Panc1 (cell line): ENCODE data around the gene POLR3F. TPM values are rescaled to one million over a fixed set of nuclear protein-coding genes. Genes with fewer than 3 reads are reported as not detected.

Source experiments
- ATAC-seq: fragments of 200-7000 bp; cut with Tn5 transposase; 2 replicates; pipeline ENCODE4 v1.9.1; 2020; ENCODE audit warnings: mild to moderate bottlenecking, moderate library complexity
- BruUV-seq: library from RNA; stranded (reverse); fragments of 400-500 nt; replicated peaks from 2 replicates; lab custom pipeline; 2021; lab: Mats Ljungman, UMichigan
- CTCF ChIA-PET: fragments of 300-600 bp; sonication (Branson Sonifier 250); formaldehyde crosslinking; loops from one replicate; lab custom pipeline; 2022; ENCODE audit warnings: antibody characterized with exemption; lab: Charles Lee
- POLR2A ChIA-PET: fragments of 300-600 bp; sonication (Branson Sonifier 250); formaldehyde crosslinking; loops from one replicate; lab custom pipeline; 2022; ENCODE audit warnings: antibody characterized with exemption; lab: Charles Lee
- DNase-seq: peaks from one replicate; pipeline ENCODE4 v3.0.0-alpha.2; 2010; ENCODE audit warnings: low read depth, low spot score
- H3K27ac ChIP-seq: 2 replicates; pipeline ENCODE4 v1.5.1; 2011; ENCODE audit warnings: mild to moderate bottlenecking, low read length, inconsistent platforms
- H3K27me3 ChIP-seq: fragments of 200-500 bp; sonication (Bioruptor generic); 2 replicates; pipeline ENCODE4 v1.6.0; 2014; ENCODE audit warnings: low read length, inconsistent platforms; ENCODE audit not compliant: control insufficient read depth, insufficient read depth
- H3K36me3 ChIP-seq: fragments of 200-500 bp; sonication (Bioruptor generic); 2 replicates; pipeline ENCODE4 v1.5.1; 2014; ENCODE audit warnings: inconsistent platforms, mild to moderate bottlenecking, low read length, moderate library complexity; ENCODE audit not compliant: control insufficient read depth, insufficient read depth
- H3K4me1 ChIP-seq: 2 replicates; pipeline ENCODE4 v1.5.1; 2011; ENCODE audit warnings: inconsistent platforms, mild to moderate bottlenecking, low read length, moderate library complexity; ENCODE audit not compliant: control insufficient read depth, insufficient read depth
- H3K4me3 ChIP-seq, 2 experiments: 2 replicates each; pipeline ENCODE4 v1.5.1; 2011 to 2012; ENCODE audit warnings: low read depth in 2 of 2, low read length in 2 of 2, mild to moderate bottlenecking in 2 of 2, inconsistent platforms in 1 of 2, moderate library complexity in 1 of 2
- H3K9me3 ChIP-seq: fragments of 200-500 bp; sonication (Bioruptor generic); 2 replicates; pipeline ENCODE4 v1.5.1; 2014; ENCODE audit warnings: low read depth, mild to moderate bottlenecking, inconsistent platforms, low read length, moderate library complexity; ENCODE audit not compliant: control insufficient read depth, insufficient read depth
- POLR2AphosphoS5 ChIP-seq: IDR thresholded peaks from 2 replicates; pipeline ENCODE4 v1.6.1; 2012; ENCODE audit warnings: mild to moderate bottlenecking, low read depth, low read length, moderate library complexity
- SIN3A ChIP-seq: IDR thresholded peaks from 2 replicates; pipeline ENCODE4 v1.6.1; 2012; ENCODE audit warnings: low read depth, mild to moderate bottlenecking, low read length, moderate library complexity, borderline replicate concordance; ENCODE audit not compliant: insufficient read depth
- TCF7L2 ChIP-seq: IDR thresholded peaks from 2 replicates; pipeline ENCODE4 v1.6.1; 2011; ENCODE audit warnings: mild to moderate bottlenecking, low read depth, low read length, inconsistent platforms
- in situ Hi-C: cut with HindIII; loops from 2 replicates; pipeline ENCODE4 v1.10.0; 2016; ENCODE audit warnings: low sequenced_read_pairs, low pct_unique_long_range_greater_than_20kb
- intact Hi-C: fragments of 100-400 bp; cut with micrococcal nuclease; formaldehyde crosslinking; loops from one replicate; pipeline ENCODE4 v1.10.0; 2022; ENCODE audit not compliant: unreplicated experiment
- total RNA-seq: library from RNA; stranded (reverse); gene quantifications from one replicate; pipeline ENCODE4 v1.2.1, GENCODE V29; 2021; ENCODE audit not compliant: unreplicated experiment
- TF ChIP-seq, protein P1 (sequence below), 2 experiments: IDR thresholded peaks; 2 replicates each; pipeline ENCODE4 v1.6.1; 2011 to 2012; ENCODE audit warnings: low read depth in 2 of 2, control low read depth in 1 of 2, low read length in 1 of 2, mild to moderate bottlenecking in 1 of 2, moderate library complexity in 1 of 2; ENCODE audit not compliant: insufficient read depth in 1 of 2
- TF ChIP-seq, protein P2 (sequence below): fragments of 450-650 bp; IDR thresholded peaks from 2 replicates; pipeline ENCODE4 v1.5.1; 2017; ENCODE audit warnings: mild to moderate bottlenecking

Gene POLR3F
- total RNA-seq, 1 experiment from 2014 or later = 11.1 TPM

DNA sequence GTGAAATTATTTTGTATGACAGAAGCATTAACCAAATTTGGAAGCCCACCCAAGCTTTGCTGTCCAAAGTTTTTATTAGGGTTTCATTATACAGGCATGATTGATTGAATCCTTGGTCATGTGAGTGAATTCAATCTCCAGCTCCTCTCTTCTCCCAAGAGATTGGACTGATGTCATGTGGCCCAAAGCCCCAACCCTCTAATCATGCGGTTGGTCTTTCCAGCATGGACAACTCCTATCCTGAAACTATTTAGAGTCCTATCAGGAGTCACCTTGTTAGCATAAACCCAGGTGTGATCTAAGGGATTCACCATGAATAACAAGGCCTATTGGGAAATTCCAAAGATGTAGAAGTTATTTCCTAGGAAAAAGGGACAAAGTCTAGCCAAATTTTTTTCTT lies 10.6 kb downstream of the POLR3F start:
- intact Hi-C loops = no loop called here
- Histone ChIP-seq H3K4me1 (no peaks in the 10 kb centered on the region), H3K27me3 (no peaks in the 10 kb centered on the region), H3K36me3 (peaks cover 31% of the 10 kb centered on the region), H3K4me3 (no peak overlapping the region), H3K9me3 (no peaks in the 10 kb centered on the region), H3K27ac (no peak overlapping the region)
- ATAC-seq = no peak
- in situ Hi-C loops = no loop called here
- no peak for DNase-seq
- no TSS peak for BruUV-seq
- ChIA-PET CTCF (no interaction called here), POLR2A (no interaction called here)
- TF ChIP-seq SIN3A = no peak

DNA sequence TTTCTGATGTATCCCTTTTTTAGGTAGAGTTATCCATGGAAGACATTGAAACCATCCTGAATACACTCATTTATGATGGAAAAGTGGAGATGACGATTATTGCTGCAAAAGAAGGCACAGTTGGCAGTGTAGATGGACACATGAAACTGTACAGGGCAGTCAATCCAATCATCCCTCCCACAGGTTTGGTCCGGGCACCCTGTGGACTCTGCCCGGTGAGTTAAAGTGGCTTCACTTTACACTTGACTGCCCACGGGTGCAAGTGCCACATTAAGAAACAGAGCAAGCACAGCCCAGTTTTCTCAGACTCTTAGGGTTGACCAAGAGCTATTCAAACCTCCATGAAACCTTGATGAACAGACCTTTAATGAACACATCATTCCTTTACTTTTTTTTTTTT lies 14.4 kb downstream of the POLR3F start:
- no peaks in the 10 kb centered on the region for H3K9me3 ChIP-seq
- no peak for TF ChIP-seq TCF7L2
- TF ChIP-seq, protein P1, sequence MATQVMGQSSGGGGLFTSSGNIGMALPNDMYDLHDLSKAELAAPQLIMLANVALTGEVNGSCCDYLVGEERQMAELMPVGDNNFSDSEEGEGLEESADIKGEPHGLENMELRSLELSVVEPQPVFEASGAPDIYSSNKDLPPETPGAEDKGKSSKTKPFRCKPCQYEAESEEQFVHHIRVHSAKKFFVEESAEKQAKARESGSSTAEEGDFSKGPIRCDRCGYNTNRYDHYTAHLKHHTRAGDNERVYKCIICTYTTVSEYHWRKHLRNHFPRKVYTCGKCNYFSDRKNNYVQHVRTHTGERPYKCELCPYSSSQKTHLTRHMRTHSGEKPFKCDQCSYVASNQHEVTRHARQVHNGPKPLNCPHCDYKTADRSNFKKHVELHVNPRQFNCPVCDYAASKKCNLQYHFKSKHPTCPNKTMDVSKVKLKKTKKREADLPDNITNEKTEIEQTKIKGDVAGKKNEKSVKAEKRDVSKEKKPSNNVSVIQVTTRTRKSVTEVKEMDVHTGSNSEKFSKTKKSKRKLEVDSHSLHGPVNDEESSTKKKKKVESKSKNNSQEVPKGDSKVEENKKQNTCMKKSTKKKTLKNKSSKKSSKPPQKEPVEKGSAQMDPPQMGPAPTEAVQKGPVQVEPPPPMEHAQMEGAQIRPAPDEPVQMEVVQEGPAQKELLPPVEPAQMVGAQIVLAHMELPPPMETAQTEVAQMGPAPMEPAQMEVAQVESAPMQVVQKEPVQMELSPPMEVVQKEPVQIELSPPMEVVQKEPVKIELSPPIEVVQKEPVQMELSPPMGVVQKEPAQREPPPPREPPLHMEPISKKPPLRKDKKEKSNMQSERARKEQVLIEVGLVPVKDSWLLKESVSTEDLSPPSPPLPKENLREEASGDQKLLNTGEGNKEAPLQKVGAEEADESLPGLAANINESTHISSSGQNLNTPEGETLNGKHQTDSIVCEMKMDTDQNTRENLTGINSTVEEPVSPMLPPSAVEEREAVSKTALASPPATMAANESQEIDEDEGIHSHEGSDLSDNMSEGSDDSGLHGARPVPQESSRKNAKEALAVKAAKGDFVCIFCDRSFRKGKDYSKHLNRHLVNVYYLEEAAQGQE (IDR thresholded peaks at IDR 0.05; ENCODE audit: insufficient read depth in 1 of 2, low read depth in 2 of 2, low read length in 1 of 2) = no peak
- TF ChIP-seq, protein P2, sequence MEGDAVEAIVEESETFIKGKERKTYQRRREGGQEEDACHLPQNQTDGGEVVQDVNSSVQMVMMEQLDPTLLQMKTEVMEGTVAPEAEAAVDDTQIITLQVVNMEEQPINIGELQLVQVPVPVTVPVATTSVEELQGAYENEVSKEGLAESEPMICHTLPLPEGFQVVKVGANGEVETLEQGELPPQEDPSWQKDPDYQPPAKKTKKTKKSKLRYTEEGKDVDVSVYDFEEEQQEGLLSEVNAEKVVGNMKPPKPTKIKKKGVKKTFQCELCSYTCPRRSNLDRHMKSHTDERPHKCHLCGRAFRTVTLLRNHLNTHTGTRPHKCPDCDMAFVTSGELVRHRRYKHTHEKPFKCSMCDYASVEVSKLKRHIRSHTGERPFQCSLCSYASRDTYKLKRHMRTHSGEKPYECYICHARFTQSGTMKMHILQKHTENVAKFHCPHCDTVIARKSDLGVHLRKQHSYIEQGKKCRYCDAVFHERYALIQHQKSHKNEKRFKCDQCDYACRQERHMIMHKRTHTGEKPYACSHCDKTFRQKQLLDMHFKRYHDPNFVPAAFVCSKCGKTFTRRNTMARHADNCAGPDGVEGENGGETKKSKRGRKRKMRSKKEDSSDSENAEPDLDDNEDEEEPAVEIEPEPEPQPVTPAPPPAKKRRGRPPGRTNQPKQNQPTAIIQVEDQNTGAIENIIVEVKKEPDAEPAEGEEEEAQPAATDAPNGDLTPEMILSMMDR = no peak
- TF ChIP-seq POLR2AphosphoS5 = no peak
- no peak for DNase-seq
- H3K27ac ChIP-seq = no peak overlapping the region
- H3K36me3 ChIP-seq = peaks cover 26% of the 10 kb centered on the region
- H3K4me1 ChIP-seq = no peaks in the 10 kb centered on the region
- no peak for ATAC-seq
- POLR2A ChIA-PET = no interaction called here
- no peak overlapping the region for H3K4me3 ChIP-seq
- in situ Hi-C loops = no loop called here
- intact Hi-C loops = no loop called here
- CTCF ChIA-PET = interaction anchor here (0.7 kb wide), 1 partner anchor 16 kb away, joined by 7 read pairs; the partner anchor contains the start of gene RBBP9
- no peaks in the 10 kb centered on the region for H3K27me3 ChIP-seq
- no TSS peak for BruUV-seq

DNA sequence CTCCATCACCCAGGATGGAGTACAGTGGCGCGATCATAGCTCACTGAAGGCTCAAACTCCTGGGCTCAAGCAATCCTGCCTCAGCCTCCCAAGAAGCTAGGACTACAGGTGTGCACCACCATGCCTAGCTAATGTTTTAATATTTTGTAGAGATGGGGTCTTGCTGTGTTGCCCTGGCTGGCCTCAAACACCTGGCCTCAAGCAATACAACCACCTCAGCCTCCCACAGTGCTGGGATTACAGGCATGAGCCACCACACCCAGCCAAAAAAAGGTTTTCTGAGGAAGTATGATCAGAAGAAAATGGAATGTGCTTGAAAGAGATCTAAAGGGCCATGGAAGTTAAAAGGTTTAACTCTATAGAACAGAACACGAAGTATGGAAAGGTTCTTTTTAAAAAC lies 21.1 kb downstream of the POLR3F start:
- in situ Hi-C loops = no loop called here
- H3K4me1 ChIP-seq = no peaks in the 10 kb centered on the region
- no peak for TF ChIP-seq POLR2AphosphoS5
- TF ChIP-seq, protein P2 = no peak
- TF ChIP-seq, protein P1 (IDR thresholded peaks at IDR 0.05; ENCODE audit: insufficient read depth in 1 of 2, low read depth in 2 of 2, low read length in 1 of 2) = no peak
- no peak for TF ChIP-seq SIN3A
- TF ChIP-seq TCF7L2 = no peak
- CTCF ChIA-PET = no interaction called here
- no peak overlapping the region for H3K4me3 ChIP-seq
- H3K36me3 ChIP-seq = peaks cover 19% of the 10 kb centered on the region
- DNase-seq = no peak
- no peak overlapping the region for H3K27ac ChIP-seq
- intact Hi-C loops = no loop called here
- H3K9me3 ChIP-seq = no peaks in the 10 kb centered on the region
- no TSS peak for BruUV-seq
- POLR2A ChIA-PET = no interaction called here
- no peak for ATAC-seq
- H3K27me3 ChIP-seq = no peaks in the 10 kb centered on the region
